Activated T-cell treated with anti-CD3 and anti-CD28 coated beads, Interleukin-2, amount 50 U/mL, for 4 hours (primary cell): Measurements from ENCODE around the gene IGFBP3. TPM values are rescaled to one million over a fixed set of nuclear protein-coding genes. Genes with fewer than 3 reads are reported as not detected.

Experiments
- ATAC-seq, 2 donors: fragments of 200-7000 bp; cut with Tn5 transposase; one replicate each; pipeline ENCODE4 v1.10.0; 2021
- DNase-seq: peaks from one replicate; pipeline ENCODE4 v3.0.0-alpha.2; 2020
- H3K27me3 Mint-ChIP-seq: one replicate; pipeline ENCODE4 v1.8.0; 2021; ENCODE audit warnings: low read depth, mixed read lengths
- H3K36me3 Mint-ChIP-seq: one replicate; pipeline ENCODE4 v1.8.0; 2022; ENCODE audit warnings: mixed read lengths; ENCODE audit not compliant: insufficient read depth
- H3K4me1 Mint-ChIP-seq: one replicate; pipeline ENCODE4 v1.8.0; 2021; ENCODE audit warnings: low read depth, mixed read lengths
- H3K4me3 Mint-ChIP-seq: one replicate; pipeline ENCODE4 v1.8.0; 2021; ENCODE audit warnings: mild to moderate bottlenecking, moderate library complexity, mixed read lengths
- H3K9me3 Mint-ChIP-seq: one replicate; pipeline ENCODE4 v1.8.0; 2021; ENCODE audit warnings: mixed read lengths
- total RNA-seq, 3 donors: library from RNA; stranded (reverse); gene quantifications; one replicate each; pipeline ENCODE4 v1.2.1, GENCODE V29; 2021

The IGFBP3 gene
- total RNA-seq, 3 donors from 2014 or later, result 0.33 to 0.87 (median 0.48) TPM

DNA sequence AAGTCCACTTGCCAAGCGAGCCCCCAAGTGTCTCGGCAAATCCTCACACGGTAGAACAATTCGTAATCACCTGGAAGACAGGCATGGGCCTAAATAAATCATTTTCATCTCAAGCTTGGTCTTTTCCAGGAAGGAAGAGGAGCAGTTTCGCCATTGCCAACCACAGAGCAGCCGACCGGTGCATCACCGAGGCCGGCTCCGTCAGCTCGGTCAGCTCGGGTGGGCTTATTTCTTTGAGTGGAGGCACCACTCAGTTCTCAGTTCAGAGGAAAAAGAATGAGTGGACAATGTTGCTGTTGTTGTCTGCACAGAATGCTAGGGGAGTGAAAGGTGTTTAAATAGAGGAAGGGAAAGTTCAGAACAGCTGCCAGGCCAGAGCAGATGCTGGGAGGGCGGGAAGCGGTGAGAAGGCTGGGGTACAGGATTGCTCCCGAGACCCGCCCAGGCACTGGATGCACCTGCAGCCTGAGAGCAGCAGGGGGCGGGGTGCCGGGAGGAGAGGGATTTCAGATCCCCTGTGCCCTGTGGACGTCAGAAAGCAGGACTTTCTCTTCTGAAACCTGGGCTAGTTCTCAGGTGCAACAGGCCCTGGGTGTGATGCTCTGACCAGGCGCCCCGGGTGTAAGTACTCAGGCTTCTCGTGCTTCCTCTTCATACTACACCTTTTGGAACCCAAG lies 17.7 kb upstream of the IGFBP3 start:
- Mint-ChIP-seq H3K27me3 (peaks cover 9% of the 10 kb centered on the region), H3K4me1 (peaks cover 17% of the 10 kb centered on the region), H3K9me3 (peaks cover 6% of the 10 kb centered on the region), H3K36me3 (no peaks in the 10 kb centered on the region), H3K4me3 (peak overlapping the region; percentile 7)
- ATAC-seq, result no peak
- no peak for DNase-seq

GRCh38 chr7:45937862-45938261 lies 16.8 kb upstream of the IGFBP3 start:
- H3K4me1 Mint-ChIP-seq, result peaks cover 16% of the 10 kb centered on the region
- DNase-seq, result no peak
- H3K27me3 Mint-ChIP-seq, result peaks cover 12% of the 10 kb centered on the region
- H3K9me3 Mint-ChIP-seq, result peaks cover 6% of the 10 kb centered on the region
- no peaks in the 10 kb centered on the region for H3K36me3 Mint-ChIP-seq
- no peak overlapping the region for H3K4me3 Mint-ChIP-seq
- ATAC-seq, result no peak

DNA sequence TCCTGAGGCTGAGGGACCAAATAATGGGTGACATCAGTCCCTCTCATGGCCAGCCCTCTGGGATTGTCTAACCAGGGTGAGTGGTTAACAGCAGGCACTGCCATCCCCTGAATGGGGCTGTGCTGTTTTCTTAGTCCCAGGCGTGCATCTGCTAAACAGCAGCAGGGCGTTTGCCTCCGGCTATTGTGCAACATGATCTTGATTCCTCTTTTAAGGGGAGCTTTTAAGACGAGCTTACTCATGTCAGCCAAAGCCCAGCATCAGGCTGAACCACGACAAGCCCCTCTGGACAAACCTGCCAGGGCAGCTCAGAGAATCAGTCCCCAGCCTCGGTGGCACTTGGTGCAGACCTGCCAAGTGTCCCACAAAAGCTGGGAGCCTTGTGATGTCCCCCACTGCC lies 16.2 kb upstream of the IGFBP3 start:
- ATAC-seq (no peak), DNase-seq (no peak)
- Mint-ChIP-seq H3K4me3 (no peak overlapping the region), H3K4me1 (peaks cover 13% of the 10 kb centered on the region), H3K9me3 (peaks cover 6% of the 10 kb centered on the region), H3K27me3 (peaks cover 12% of the 10 kb centered on the region), H3K36me3 (no peaks in the 10 kb centered on the region)

- ATAC-seq, result no peak
- no peaks in the 10 kb centered on the region for H3K4me1 Mint-ChIP-seq
- no peak for DNase-seq
- H3K4me3 Mint-ChIP-seq, result no peak overlapping the region
- H3K36me3 Mint-ChIP-seq, result no peaks in the 10 kb centered on the region
- no peaks in the 10 kb centered on the region for H3K9me3 Mint-ChIP-seq
- peaks cover 5% of the 10 kb centered on the region for H3K27me3 Mint-ChIP-seq
These were observed 9.9 kb upstream of the IGFBP3 start for GRCh38 chr7:45930967-45931366.

DNA sequence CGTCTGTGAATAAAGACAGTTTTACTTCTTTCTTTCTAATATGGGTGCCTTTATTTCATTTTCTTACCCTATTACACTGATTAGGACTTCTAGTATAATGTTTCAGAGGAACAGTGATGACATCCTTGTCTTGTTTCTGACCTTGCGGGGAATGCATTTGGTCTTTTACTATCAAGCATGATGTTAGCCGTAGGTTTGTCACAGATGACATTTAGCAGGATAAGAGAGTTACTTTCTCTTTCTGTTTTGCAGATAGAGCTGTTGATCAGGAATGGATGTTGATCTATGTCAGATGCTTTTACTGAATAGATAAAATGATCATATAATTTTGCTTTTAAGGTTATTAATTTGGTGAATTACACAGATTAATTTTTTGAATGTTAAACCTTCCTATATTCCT lies 6.6 kb upstream of the IGFBP3 start:
- no peak for DNase-seq
- no peak overlapping the region for H3K4me3 Mint-ChIP-seq
- peaks cover 20% of the 10 kb centered on the region for H3K27me3 Mint-ChIP-seq
- no peaks in the 10 kb centered on the region for H3K9me3 Mint-ChIP-seq
- no peak for ATAC-seq
- H3K36me3 Mint-ChIP-seq, result no peaks in the 10 kb centered on the region
- peaks cover 7% of the 10 kb centered on the region for H3K4me1 Mint-ChIP-seq

DNA sequence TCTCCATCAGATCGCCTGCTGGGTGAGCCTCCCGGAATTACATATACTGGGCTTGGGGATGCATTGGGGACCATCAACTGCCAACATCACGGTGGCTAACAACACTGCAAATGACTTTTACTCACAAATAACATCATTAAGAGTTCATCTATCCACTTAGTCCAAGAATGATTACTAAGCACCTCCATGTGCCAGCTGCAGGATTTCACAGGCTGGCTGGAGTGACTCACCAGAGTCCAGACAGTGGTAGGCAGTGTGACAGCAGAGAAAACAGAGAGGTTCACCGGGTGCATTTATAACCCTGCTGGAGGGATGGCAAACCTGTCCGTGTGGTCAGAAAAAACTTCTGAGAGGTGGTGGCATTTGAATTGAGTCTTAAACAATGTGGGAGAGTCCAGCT lies 3.2 kb upstream of the IGFBP3 start:
- Mint-ChIP-seq H3K27me3 (peaks cover 46% of the 10 kb centered on the region), H3K9me3 (no peaks in the 10 kb centered on the region), H3K4me3 (no peak overlapping the region), H3K4me1 (peaks cover 21% of the 10 kb centered on the region), H3K36me3 (no peaks in the 10 kb centered on the region)
- no peak for DNase-seq
- ATAC-seq, result no peak

GRCh38 chr7:45923818-45924217 lies 2.7 kb upstream of the IGFBP3 start:
- H3K9me3 Mint-ChIP-seq, result no peaks in the 10 kb centered on the region
- peaks cover 51% of the 10 kb centered on the region for H3K27me3 Mint-ChIP-seq
- no peak overlapping the region for H3K4me3 Mint-ChIP-seq

GRCh38 chr7:45923290-45923689 lies 2.2 kb upstream of the IGFBP3 start:
- Mint-ChIP-seq H3K9me3 (no peaks in the 10 kb centered on the region), H3K27me3 (peaks cover 55% of the 10 kb centered on the region), H3K36me3 (no peaks in the 10 kb centered on the region), H3K4me1 (peaks cover 21% of the 10 kb centered on the region), H3K4me3 (peak overlapping the region; percentile 56)
- DNase-seq, result peak; percentile 36
- ATAC-seq, result no peak

More at GRCh38 chr7:45923818-45924217, 2.7 kb upstream of the IGFBP3 start:
- no peaks in the 10 kb centered on the region for H3K36me3 Mint-ChIP-seq
- ATAC-seq, result no peak
- peaks cover 21% of the 10 kb centered on the region for H3K4me1 Mint-ChIP-seq
- DNase-seq, result no peak

GRCh38 chr7:45922810-45923209 lies 1.7 kb upstream of the IGFBP3 start:
- H3K4me3 Mint-ChIP-seq, result peak overlapping the region; percentile 56
- DNase-seq (no peak), ATAC-seq (peak; percentile 20 to 32)
- peaks cover 21% of the 10 kb centered on the region for H3K4me1 Mint-ChIP-seq
- peaks cover 59% of the 10 kb centered on the region for H3K27me3 Mint-ChIP-seq
- no peaks in the 10 kb centered on the region for H3K9me3 Mint-ChIP-seq
- no peaks in the 10 kb centered on the region for H3K36me3 Mint-ChIP-seq

DNA sequence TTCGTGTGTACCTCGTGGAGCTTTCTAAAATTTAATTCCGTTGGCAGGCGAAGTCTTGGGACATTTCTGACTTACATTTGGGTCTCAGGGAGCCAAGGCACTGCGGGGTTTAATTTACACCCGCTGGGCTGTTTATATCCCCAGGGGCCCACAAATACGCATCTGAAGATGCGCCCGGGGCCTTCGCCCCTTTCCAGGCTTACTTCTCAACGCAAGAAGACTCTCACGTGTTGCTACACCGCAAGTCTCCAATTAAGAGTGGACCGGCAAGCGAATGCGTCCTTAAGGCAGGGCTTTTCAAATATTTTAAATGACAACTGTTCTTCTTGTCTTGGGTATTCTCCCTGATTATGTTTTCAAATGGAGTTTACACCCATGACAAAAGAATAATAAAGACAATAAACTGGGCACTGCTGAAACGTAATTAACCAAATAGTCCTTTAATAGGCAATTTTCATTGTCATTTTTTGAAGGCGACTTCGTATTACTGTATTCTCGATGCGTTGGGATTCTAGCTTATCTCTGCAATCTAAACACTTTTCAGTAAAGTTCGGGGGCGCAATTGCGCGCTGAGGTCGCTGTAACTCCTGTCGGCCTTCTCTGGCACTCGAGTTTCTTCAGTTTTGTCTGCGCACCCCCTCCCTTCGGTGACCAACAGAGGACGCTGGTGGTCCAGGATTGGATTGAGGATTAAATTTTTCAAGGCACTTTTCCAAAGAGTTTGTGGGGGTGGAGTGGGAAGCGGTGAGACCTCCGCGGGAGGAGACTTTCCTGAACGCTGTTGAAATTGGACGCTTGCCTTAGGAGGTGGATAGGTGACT lies 837 bp upstream of the IGFBP3 start:
- DNase-seq, result no peak
- peaks cover 21% of the 10 kb centered on the region for H3K4me1 Mint-ChIP-seq
- peak overlapping the region; percentile 55 for H3K4me3 Mint-ChIP-seq
- no peaks in the 10 kb centered on the region for H3K9me3 Mint-ChIP-seq
- no peak for ATAC-seq
- H3K36me3 Mint-ChIP-seq, result no peaks in the 10 kb centered on the region
- peaks cover 66% of the 10 kb centered on the region for H3K27me3 Mint-ChIP-seq

DNA sequence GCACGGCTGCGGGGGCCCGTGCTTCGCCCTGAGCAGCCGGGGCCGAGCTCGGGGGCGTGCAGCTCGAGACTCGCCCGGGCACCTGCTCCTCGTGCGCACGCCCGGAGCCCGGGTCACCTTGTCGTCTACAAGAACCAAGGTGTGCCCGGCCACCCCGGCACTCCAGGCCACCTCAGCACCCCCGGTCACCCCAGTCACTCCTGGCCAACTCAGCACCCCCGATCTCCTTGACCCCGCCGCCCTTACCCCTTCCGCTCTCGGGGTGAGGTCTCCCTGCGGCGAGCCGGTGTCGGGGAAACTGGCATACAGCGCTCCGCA lies 268 bp upstream of the IGFBP3 start:
- Mint-ChIP-seq H3K36me3 (no peaks in the 10 kb centered on the region), H3K4me3 (peak overlapping the region; percentile 55), H3K27me3 (peaks cover 70% of the 10 kb centered on the region), H3K4me1 (peaks cover 21% of the 10 kb centered on the region), H3K9me3 (no peaks in the 10 kb centered on the region)
- DNase-seq (no peak), ATAC-seq (no peak)

DNA sequence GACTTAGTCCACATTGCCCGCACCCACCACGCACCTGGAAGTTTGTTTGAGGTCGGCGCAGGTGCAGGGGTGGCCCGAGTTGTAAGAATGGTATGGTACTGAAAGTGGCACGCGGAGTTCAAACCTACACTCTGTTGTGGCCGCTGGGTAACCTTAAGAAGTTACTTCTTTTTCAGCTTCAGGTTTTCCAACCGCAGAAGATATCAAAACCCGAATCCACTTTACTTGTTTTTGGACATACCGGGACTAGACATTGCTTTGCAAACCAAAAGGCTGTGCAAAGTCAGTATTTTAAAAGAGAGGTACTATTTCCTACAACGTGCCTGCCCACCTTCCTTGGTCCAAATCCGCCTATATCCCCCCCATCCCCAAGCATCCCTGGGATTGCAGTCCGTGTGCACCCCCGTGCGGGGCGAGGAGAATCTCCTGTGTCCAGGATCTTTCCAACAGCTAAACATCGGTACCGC lies 1.0 kb downstream of the IGFBP3 start:
- Mint-ChIP-seq H3K4me3 (peak overlapping the region; percentile 72), H3K9me3 (no peaks in the 10 kb centered on the region), H3K4me1 (peaks cover 21% of the 10 kb centered on the region), H3K27me3 (peaks cover 73% of the 10 kb centered on the region), H3K36me3 (no peaks in the 10 kb centered on the region)
- no peak for DNase-seq
- no peak for ATAC-seq

- Mint-ChIP-seq H3K4me3 (no peak overlapping the region), H3K36me3 (no peaks in the 10 kb centered on the region), H3K9me3 (no peaks in the 10 kb centered on the region), H3K4me1 (peaks cover 21% of the 10 kb centered on the region), H3K27me3 (peaks cover 70% of the 10 kb centered on the region)
- ATAC-seq (no peak), DNase-seq (no peak)
These were observed 1.8 kb downstream of the IGFBP3 start for GRCh38 chr7:45919231-45919784.

- Mint-ChIP-seq H3K36me3 (no peaks in the 10 kb centered on the region), H3K4me3 (no peak overlapping the region), H3K4me1 (peaks cover 21% of the 10 kb centered on the region), H3K9me3 (no peaks in the 10 kb centered on the region), H3K27me3 (peaks cover 68% of the 10 kb centered on the region)
- no peak for DNase-seq
- no peak for ATAC-seq
These were observed 2.5 kb downstream of the IGFBP3 start for GRCh38 chr7:45918556-45918955.

DNA sequence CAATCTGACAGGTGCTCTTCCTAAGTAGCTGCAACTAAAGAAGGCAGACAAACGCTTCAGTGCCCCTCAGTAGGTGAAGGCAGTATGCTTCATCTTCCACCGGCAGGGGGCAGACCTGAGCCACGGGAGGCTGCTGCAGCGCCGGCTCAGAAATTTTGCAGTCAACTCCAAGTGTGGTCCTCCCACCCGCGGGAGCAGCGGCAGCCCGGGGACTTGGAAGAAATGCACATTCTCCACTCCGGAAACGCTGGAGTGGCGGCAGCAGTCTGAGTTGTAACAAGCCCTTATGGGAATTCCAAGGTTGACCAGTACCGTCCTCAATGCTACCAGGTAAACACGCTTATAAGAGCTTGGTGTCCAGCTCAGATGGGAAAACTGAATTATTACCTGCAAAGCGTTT lies 3.4 kb downstream of the IGFBP3 start:
- peaks cover 63% of the 10 kb centered on the region for H3K27me3 Mint-ChIP-seq
- peak; percentile 71 for DNase-seq
- no peaks in the 10 kb centered on the region for H3K9me3 Mint-ChIP-seq
- no peak overlapping the region for H3K4me3 Mint-ChIP-seq
- peaks cover 14% of the 10 kb centered on the region for H3K4me1 Mint-ChIP-seq
- peak in 1 of 2 donors; percentile 33 for ATAC-seq
- no peaks in the 10 kb centered on the region for H3K36me3 Mint-ChIP-seq
